GM12891 (cell line): ENCODE data around the gene KANSL3.

Source experiments
- DNase-seq: peaks from one replicate; pipeline ENCODE4 v3.0.0; 2011; ENCODE audit warnings: low spot score; ENCODE audit not compliant: insufficient read length
- FAIRE-seq: peaks from 2 replicates; lab custom pipeline; 2011; peaks lifted over from hg19 to GRCh38; lab: Jason Lieb, UNC
- PAX5 ChIP-seq: IDR thresholded peaks from 2 replicates; pipeline ENCODE4 v1.6.1; 2011; ENCODE audit warnings: low read length, moderate library complexity, mild to moderate bottlenecking; ENCODE audit not compliant: insufficient read depth, severe bottlenecking
- POLR2A ChIP-seq: IDR thresholded peaks from 2 replicates; pipeline ENCODE4 v1.6.1; 2011; ENCODE audit warnings: low read depth, low read length, control low read depth
- POLR2AphosphoS5 ChIP-seq: IDR thresholded peaks from 2 replicates; pipeline ENCODE4 v1.6.1; 2011; ENCODE audit warnings: low read depth, low read length, control low read depth
- POU2F2 ChIP-seq: IDR thresholded peaks from 2 replicates; pipeline ENCODE4 v1.6.1; 2011; ENCODE audit warnings: low read depth, mild to moderate bottlenecking, control low read depth, low read length, moderate library complexity
- SPI1 ChIP-seq: IDR thresholded peaks from 2 replicates; pipeline ENCODE4 v1.6.1; 2011; ENCODE audit warnings: low read depth, low read length, control low read depth
- TAF1 ChIP-seq: IDR thresholded peaks from 2 replicates; pipeline ENCODE4 v1.6.1; 2011; ENCODE audit warnings: low read depth, low read length, control low read depth

KANSL3 gene

DNA sequence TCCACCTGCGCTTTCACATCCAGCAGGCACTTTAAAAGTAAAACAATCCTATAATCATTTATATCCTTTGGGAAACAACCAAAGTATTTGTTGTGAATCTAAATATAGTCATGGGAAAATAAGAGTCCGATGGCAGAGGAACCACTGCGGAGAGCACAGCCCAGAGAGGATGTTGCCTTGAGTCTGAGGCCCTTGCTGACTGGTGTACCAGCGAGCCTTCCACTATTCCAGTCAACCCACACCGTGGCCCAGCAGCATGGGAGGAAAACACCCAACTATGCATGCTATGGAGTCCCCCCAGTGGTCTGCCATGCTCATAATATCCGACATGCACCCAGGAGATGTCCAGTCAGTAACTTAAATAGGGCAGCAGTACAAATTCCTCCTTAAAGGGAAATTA is 21.6 kb downstream of the KANSL3 start:
- no peak for TF ChIP-seq PAX5
- no peak for TF ChIP-seq TAF1
- TF ChIP-seq POLR2A: no peak
- no peak for TF ChIP-seq POLR2AphosphoS5
- no peak for TF ChIP-seq SPI1
- TF ChIP-seq POU2F2: no peak
- DNase-seq: no peak
- FAIRE-seq: no peak

DNA sequence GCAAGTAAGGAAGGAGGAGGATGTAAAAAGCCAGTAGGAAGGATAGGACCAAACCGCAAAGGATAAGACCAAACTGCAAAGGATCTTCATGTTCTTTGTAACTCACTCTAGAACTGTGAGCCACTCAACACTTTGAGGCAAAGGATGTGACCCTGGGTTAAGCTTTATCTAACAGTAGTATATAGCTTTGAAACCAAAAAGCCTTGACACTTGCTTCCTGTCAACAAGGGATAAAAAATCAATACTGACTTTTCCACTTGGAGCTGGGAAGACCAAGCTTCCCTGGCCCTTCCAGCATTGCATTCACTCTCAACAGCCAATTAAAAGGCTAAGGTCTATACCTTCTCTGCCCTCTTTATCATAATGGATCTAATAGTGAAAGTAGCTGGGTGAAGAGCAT is 22.0 kb downstream of the KANSL3 start:
- TF ChIP-seq SPI1: no peak
- no peak for TF ChIP-seq POU2F2
- no peak for TF ChIP-seq TAF1
- TF ChIP-seq PAX5: no peak
- no peak for TF ChIP-seq POLR2AphosphoS5
- TF ChIP-seq POLR2A: no peak
- DNase-seq (no peak), FAIRE-seq (no peak)

DNA sequence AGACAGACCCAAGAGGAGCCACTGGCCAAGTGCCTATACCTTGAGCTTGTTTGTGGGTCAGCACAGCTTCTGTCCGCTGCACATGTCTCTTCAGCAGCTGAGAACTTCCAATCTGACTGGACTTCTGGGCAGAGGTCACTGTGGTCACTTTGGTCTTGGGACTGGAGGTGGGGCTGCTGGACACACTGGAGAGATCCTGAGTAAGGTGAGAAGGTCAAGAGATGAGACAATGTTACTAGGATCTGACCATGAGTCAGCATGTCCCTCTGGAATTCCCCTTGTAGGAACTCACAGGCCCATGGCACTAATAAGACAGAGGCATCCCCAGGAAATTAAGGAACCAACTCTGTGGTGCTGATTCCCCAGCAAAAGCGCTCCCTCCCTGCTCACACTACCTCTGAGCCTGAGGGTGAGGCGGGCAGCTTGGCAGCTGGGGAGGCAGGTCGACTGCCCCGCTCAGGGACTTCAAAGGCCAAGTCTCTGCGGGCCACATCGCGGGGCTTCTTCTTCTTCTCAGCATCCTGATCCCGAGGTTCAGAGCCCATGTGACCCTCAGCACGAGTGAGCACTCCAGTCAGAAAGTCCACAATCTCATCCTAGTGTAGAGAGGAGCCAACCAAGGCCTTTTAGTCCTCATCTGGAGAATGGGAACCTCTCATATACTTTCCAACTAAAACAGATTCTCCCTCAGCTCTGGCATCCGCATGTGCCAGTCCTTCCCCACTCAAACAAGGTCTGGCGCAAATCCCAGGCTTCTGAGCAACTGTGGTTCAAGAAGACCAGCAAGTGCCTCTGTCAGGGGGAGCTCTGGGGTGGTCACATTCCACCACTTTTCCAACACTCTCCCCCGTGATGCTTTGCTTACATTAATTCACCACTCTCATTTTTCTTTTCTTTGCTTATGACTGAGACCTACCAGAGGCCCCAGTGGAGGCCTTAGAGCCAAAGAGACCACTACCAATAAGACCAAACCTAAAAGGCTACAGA is 29.4 kb downstream of the KANSL3 start:
- TF ChIP-seq PAX5: no peak
- no peak for TF ChIP-seq POLR2A
- no peak for TF ChIP-seq POLR2AphosphoS5
- TF ChIP-seq TAF1: no peak
- no peak for TF ChIP-seq SPI1
- no peak for TF ChIP-seq POU2F2
- DNase-seq (no peak), FAIRE-seq (no peak)

DNA sequence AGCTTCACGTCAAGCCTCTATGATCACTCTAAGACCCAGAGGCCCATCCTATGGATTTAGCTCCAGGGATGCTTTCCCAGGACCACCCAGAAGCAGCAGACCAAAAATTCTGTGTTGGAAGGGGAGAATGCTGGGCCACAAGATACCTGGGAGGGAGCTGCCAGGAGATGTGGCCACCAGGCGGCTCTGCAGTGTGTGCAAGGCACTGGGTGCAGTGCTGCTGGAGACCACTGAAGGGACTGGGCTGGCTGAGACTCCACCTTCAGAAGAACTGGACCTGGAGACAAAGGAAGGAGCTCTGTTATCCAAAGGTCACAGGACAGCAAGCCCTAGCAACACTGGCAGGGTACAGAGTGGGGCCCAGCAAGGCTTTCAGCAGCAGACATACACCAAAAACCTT is 34.0 kb downstream of the KANSL3 start:
- DNase-seq (no peak), FAIRE-seq (no peak)
- TF ChIP-seq POU2F2 (no peak), PAX5 (no peak), TAF1 (no peak), SPI1 (no peak), POLR2AphosphoS5 (no peak), POLR2A (no peak)

DNA sequence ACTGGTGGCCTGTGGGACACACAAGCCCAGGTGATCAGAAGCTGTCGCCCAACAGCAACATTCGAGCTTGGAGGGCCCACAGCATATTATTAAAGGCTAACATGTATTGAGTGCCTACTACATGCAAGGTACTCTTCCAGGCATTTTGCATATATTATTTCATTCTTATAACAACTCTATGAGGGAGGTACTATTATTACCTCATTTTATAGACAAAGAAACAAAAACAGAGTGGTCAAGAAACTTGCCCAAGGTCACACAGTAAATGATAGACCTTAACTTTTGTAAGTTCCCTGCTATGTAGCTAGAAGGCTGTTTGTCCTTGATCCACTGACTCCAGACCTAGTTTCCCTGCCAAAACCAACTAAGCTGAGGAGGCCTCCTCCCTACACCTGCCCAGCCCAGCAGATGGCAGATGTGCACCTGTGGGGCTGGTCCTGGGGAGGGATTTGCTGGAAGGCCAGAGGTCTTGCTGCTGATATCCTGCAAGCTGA is 35.7 kb downstream of the KANSL3 start:
- TF ChIP-seq POLR2A: no peak
- no peak for TF ChIP-seq POU2F2
- TF ChIP-seq TAF1: no peak
- TF ChIP-seq SPI1: no peak
- no peak for TF ChIP-seq POLR2AphosphoS5
- no peak for TF ChIP-seq PAX5
- FAIRE-seq (no peak), DNase-seq (no peak)

DNA sequence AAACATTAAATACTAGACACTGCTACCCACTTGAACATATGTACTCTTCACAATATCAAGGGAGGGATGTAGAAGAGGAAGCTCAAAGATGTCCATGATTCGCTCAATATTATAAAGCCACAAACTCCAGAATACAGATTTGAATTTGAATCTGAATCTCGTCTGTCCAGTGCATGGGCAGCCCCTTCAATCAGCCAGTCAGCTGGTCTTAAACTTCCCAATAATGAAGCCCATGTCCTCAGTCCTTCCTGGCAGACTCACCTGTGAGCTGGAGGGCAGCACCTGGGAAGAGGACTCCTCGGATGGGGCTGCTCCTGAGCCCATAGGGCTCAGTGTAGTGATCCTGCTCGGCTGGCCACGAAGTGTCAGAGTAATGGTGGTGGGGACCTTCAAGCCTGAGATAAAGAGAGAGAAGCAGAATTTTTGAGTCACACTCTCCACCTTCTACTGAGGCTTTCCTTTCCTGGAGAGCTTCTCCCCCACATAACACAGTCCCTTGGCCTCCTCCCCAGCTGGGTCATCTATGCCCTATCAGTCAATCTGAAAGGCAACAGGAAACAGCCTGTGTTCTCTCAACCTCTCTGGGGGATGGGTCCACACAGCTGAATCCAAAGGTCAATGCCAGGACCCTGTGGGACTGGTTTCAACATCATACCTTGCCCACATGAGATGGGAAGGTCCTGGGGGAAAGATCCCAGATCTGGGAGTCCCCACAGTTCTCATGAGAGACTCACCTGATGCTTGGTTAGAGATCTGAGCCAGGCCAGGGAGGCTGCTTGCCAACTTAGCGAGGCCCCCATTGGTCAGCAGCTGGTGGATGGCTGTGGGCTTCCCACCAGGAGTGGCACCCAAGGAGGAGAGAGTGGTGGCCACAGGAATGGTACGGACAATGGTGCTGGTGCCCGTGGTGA is 36.5 kb downstream of the KANSL3 start:
- DNase-seq (no peak), FAIRE-seq (no peak)
- no peak for TF ChIP-seq TAF1
- TF ChIP-seq PAX5: no peak
- TF ChIP-seq SPI1: no peak
- no peak for TF ChIP-seq POLR2A
- TF ChIP-seq POLR2AphosphoS5: no peak
- no peak for TF ChIP-seq POU2F2

DNA sequence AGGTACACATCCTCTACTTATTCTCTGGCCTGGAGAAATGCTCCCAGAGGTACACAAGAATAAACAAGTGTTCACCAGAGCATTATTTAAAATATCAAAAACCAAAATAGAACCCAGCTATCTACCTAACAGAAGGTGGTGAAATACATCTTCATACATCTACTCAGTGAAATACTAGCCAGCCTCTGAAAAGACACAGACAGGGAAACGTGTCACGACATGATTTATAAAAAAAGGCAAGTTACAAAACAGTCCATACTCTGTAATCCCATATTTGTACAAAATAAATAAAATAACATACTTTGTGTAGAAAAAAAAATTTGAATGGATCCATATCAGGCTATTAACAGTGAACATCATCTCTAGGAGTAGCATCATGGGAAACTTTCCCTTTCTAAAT is 38.2 kb downstream of the KANSL3 start:
- TF ChIP-seq SPI1: no peak
- TF ChIP-seq TAF1: no peak
- no peak for TF ChIP-seq POU2F2
- TF ChIP-seq POLR2A: no peak
- TF ChIP-seq PAX5: no peak
- TF ChIP-seq POLR2AphosphoS5: no peak
- no peak for DNase-seq
- no peak for FAIRE-seq

DNA sequence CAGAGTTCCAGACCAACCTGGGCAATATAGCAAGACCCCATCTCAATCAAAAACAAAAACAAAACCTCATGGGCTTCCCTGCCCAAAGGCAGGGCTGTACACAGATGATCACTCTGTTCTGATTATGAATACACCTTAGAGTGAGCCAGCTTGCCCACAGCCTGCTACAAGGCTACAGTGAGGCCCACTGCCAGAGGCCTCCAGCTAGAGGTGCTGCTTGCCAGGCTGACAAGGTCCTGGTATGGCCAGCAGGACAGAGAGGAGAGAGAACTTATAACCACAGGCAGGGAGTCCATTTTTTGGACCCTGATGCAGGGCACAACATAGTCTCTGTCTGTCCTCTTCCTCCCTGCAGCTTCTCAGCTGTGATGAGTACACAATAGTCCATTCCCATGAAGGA is 41.5 kb downstream of the KANSL3 start:
- DNase-seq: no peak
- no peak for FAIRE-seq
- TF ChIP-seq PAX5 (no peak), TAF1 (no peak), POLR2AphosphoS5 (no peak), POU2F2 (no peak), SPI1 (no peak)

DNA sequence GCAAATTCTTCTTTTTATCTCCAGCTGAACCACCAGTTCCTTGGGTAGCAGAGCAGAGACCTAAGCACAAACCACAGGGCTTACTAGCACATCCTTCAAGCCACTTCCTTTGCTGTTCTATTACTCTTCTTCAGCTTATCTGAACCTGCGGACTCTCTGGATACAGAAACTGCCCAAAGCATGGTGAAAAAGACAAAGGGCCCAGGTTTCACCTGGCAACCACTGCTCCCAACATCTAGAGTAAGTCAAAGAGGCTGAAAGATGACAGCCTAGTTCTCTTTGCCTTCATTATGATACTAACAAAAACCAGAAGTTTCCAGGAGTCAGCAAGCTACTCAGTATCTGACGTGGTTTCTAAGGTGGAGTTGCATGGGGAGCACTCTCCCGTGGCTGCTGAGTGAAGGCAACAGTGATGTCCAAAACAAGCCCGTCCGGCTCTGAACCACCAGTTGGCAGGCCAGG is 43.4 kb downstream of the KANSL3 start:
- TF ChIP-seq PAX5: no peak
- no peak for TF ChIP-seq SPI1
- DNase-seq: no peak
- no peak for FAIRE-seq
